Keratinocyte (primary cell): Measurements from ENCODE around the gene DPP10.

Experiments
- CTCF ChIP-seq, 3 experiments: IDR thresholded peaks in 1 of 3; conservative IDR thresholded peaks in 1 of 3; optimal IDR thresholded peaks in 1 of 3; 2 replicates in 2 of 3; 3 replicates in 1 of 3; pipeline versions ENCODE3 to v1.5.1; 2011; ENCODE audit warnings: low read length in 3 of 3, mild to moderate bottlenecking in 3 of 3, moderate library complexity in 2 of 3, control low read depth in 1 of 3, inconsistent platforms in 1 of 3; ENCODE audit not compliant: insufficient read depth in 2 of 3; ENCODE audit errors: extremely low read depth in 1 of 3
- EZH2 ChIP-seq: IDR thresholded peaks from one replicate; pipeline ENCODE4 v1.6.1; 2012; ENCODE audit warnings: inconsistent platforms, mild to moderate bottlenecking, low read length, moderate library complexity

DNA sequence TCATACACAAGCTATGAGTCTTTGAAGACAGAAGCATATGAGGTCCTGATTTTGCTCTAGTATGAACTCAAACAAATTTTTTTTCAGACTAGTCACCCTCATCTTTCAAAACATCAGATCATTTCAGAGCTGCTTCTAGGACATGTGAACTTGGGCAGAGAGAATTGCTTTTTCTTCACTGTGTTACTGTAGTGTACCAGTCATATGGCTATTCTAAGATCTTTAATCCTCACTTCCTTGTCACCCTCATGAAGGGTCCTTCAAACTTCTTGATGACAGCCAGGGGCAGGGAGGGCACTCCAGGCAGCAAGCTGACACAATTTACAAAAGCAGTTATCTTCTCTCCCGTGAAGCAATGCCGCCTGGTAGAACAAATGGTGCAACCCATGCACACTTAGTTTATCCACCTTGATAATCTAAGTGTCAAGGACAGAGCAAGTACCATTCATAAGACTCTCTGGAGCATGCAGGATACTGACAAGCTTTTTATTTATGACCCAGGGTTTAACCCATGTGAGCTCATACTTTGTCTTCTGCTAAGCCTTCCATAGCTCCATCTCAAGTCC, 200.6 kb downstream of the DPP10 start:
- TF ChIP-seq CTCF (optimal IDR thresholded peaks at IDR 0.05 in 1 of 3, IDR thresholded peaks at IDR 0.05 in 1 of 3, conservative IDR thresholded peaks at IDR 0.05 in 1 of 3; ENCODE audit: extremely low read depth in 1 of 3, insufficient read depth in 2 of 3, low read length in 3 of 3): no peak
- no peak for TF ChIP-seq EZH2
